Neural progenitor cell (in vitro differentiated cells): ENCODE results near the gene NF1. TPM values are rescaled to one million over a fixed set of nuclear protein-coding genes. Genes with fewer than 3 reads are reported as not detected.

ENCODE experiments used
- DNase-seq: peaks from one replicate; pipeline ENCODE4 v3.0.0-alpha.2; 2016; ENCODE audit warnings: low spot score
- H2AFZ ChIP-seq: fragments of 200-600 bp; sonication (generic); replicated peaks from 2 replicates; pipeline ENCODE4 v1.6.1; 2016; ENCODE audit warnings: antibody characterized with exemption
- H3F3A ChIP-seq: fragments of 200-600 bp; sonication (generic); 2 replicates; pipeline ENCODE4 v1.6.1; 2016; ENCODE audit warnings: antibody characterized with exemption, low read depth
- H3K27ac ChIP-seq: fragments of 200-600 bp; sonication (generic); 2 replicates; pipeline ENCODE4 v1.5.1; 2016; ENCODE audit warnings: mild to moderate bottlenecking
- H3K27me3 ChIP-seq: fragments of 200-600 bp; sonication (generic); 2 replicates; pipeline ENCODE4 v1.6.1; 2016; ENCODE audit warnings: mild to moderate bottlenecking, moderate library complexity
- H3K36me3 ChIP-seq: fragments of 200-600 bp; sonication (generic); 2 replicates; pipeline ENCODE4 v1.5.1; 2016
- H3K4me1 ChIP-seq: fragments of 200-600 bp; sonication (generic); 2 replicates; pipeline ENCODE4 v1.6.1; 2016; ENCODE audit warnings: mixed run types
- H3K4me2 ChIP-seq: fragments of 200-600 bp; sonication (generic); 2 replicates; pipeline ENCODE4 v1.6.1; 2016
- H3K4me3 ChIP-seq: fragments of 200-600 bp; sonication (generic); 2 replicates; pipeline ENCODE4 v1.5.1; 2016
- H3K79me2 ChIP-seq: fragments of 200-600 bp; sonication (generic); 2 replicates; pipeline ENCODE4 v1.6.1; 2016; ENCODE audit warnings: low read depth
- H3K9ac ChIP-seq: fragments of 200-600 bp; sonication (generic); 2 replicates; pipeline ENCODE4 v1.6.1; 2016
- H3K9me3 ChIP-seq: fragments of 200-600 bp; sonication (generic); 2 replicates; pipeline ENCODE4 v1.5.1; 2016; ENCODE audit warnings: low read depth
- H4K20me1 ChIP-seq: fragments of 200-600 bp; sonication (generic); 2 replicates; pipeline ENCODE4 v1.6.1; 2016; ENCODE audit warnings: low read depth
- H3K27ac Mint-ChIP-seq: 3 replicates; pipeline ENCODE4 v1.8.0; 2021; ENCODE audit warnings: mixed read lengths
- H3K27me3 Mint-ChIP-seq: 2 replicates; pipeline ENCODE4 v1.8.0; 2022; ENCODE audit warnings: low read depth, mild to moderate bottlenecking, inconsistent platforms, moderate library complexity, mixed read lengths; ENCODE audit not compliant: insufficient read depth
- H3K36me3 Mint-ChIP-seq: 3 replicates; pipeline ENCODE4 v1.8.0; 2021; ENCODE audit warnings: mixed read lengths
- H3K4me1 Mint-ChIP-seq: 3 replicates; pipeline ENCODE4 v1.8.0; 2021; ENCODE audit warnings: mixed read lengths
- H3K4me3 Mint-ChIP-seq: 3 replicates; pipeline ENCODE4 v1.8.0; 2021; ENCODE audit warnings: mild to moderate bottlenecking, moderate library complexity, mixed read lengths
- H3K9me3 Mint-ChIP-seq: 3 replicates; pipeline ENCODE4 v1.8.0; 2020; ENCODE audit warnings: mixed read lengths
- CTCF ChIP-seq: fragments of 200-600 bp; sonication (generic); IDR thresholded peaks from 2 replicates; pipeline ENCODE4 v1.5.1; 2017; ENCODE audit warnings: antibody characterized with exemption, mild to moderate bottlenecking
- EZH2 ChIP-seq: fragments of 200-600 bp; sonication (generic); IDR thresholded peaks from 2 replicates; pipeline ENCODE4 v1.6.1; 2017; ENCODE audit warnings: antibody characterized with exemption, mild to moderate bottlenecking, moderate library complexity
- EZH2phosphoT487 ChIP-seq: fragments of 200-600 bp; sonication (generic); IDR thresholded peaks from 2 replicates; pipeline ENCODE4 v1.6.1; 2017; ENCODE audit warnings: antibody characterized with exemption
- total RNA-seq: library from RNA; depleted of rRNA; stranded (reverse); fragments of >200 nt; gene quantifications from 2 replicates; pipeline ENCODE4 v1.2.3, GENCODE V29; 2015; ENCODE audit warnings: low replicate concordance

The NF1 gene
- total RNA-seq, 1 donor from 2014 or later = 54.8 TPM

- H4K20me1 ChIP-seq = peaks cover 18% of the 10 kb centered on the region
- H3K27ac Mint-ChIP-seq = no peak overlapping the region
These were observed 38.2 kb downstream of the NF1 start for GRCh38 chr17:31132977-31133376.

GRCh38 chr17:31134576-31134975 lies 39.8 kb downstream of the NF1 start:
- Histone ChIP-seq H3K9me3 (no peaks in the 10 kb centered on the region), H3K79me2 (peaks cover 89% of the 10 kb centered on the region), H2AFZ (no peak overlapping the region), H3K4me2 (no peak overlapping the region), H3F3A (no peaks in the 10 kb centered on the region), H3K4me1 (peaks cover 9% of the 10 kb centered on the region), H3K27me3 (no peaks in the 10 kb centered on the region), H3K36me3 (no peaks in the 10 kb centered on the region), H4K20me1 (peaks cover 11% of the 10 kb centered on the region), H3K4me3 (no peak overlapping the region), H3K9ac (no peak overlapping the region), H3K27ac (no peak overlapping the region)
- Mint-ChIP-seq H3K36me3 (peaks cover 45% of the 10 kb centered on the region), H3K4me1 (peaks cover 4% of the 10 kb centered on the region), H3K27ac (no peak overlapping the region), H3K9me3 (peaks cover 26% of the 10 kb centered on the region), H3K4me3 (no peak overlapping the region), H3K27me3 (no peaks in the 10 kb centered on the region)
- TF ChIP-seq EZH2phosphoT487 (no peak), EZH2 (no peak)
- DNase-seq = no peak

More at GRCh38 chr17:31132977-31133376, 38.2 kb downstream of the NF1 start:
- Histone ChIP-seq H3K36me3 (no peaks in the 10 kb centered on the region), H3K4me2 (no peak overlapping the region), H2AFZ (no peak overlapping the region), H3K4me3 (no peak overlapping the region), H3K9me3 (no peaks in the 10 kb centered on the region), H3K27ac (no peak overlapping the region), H3K9ac (no peak overlapping the region), H3K27me3 (no peaks in the 10 kb centered on the region), H3K4me1 (peaks cover 8% of the 10 kb centered on the region), H3K79me2 (peaks cover 93% of the 10 kb centered on the region), H3F3A (no peaks in the 10 kb centered on the region)
- Mint-ChIP-seq H3K9me3 (peaks cover 29% of the 10 kb centered on the region), H3K27me3 (no peaks in the 10 kb centered on the region), H3K4me3 (no peak overlapping the region), H3K36me3 (peaks cover 46% of the 10 kb centered on the region), H3K4me1 (peaks cover 4% of the 10 kb centered on the region)
- no peak for TF ChIP-seq EZH2
- no peak for TF ChIP-seq CTCF
- no peak for TF ChIP-seq EZH2phosphoT487
- DNase-seq = no peak

- Histone ChIP-seq H3K4me1 (peaks cover 9% of the 10 kb centered on the region), H3K4me2 (no peak overlapping the region), H3K9ac (no peak overlapping the region), H2AFZ (no peak overlapping the region), H3K9me3 (no peaks in the 10 kb centered on the region), H3K27me3 (no peaks in the 10 kb centered on the region), H3K27ac (no peak overlapping the region), H3K36me3 (no peaks in the 10 kb centered on the region), H3K4me3 (no peak overlapping the region), H4K20me1 (peaks cover 8% of the 10 kb centered on the region), H3F3A (no peaks in the 10 kb centered on the region), H3K79me2 (peaks cover 88% of the 10 kb centered on the region)
- Mint-ChIP-seq H3K4me1 (peaks cover 3% of the 10 kb centered on the region), H3K27ac (no peak overlapping the region), H3K36me3 (peaks cover 47% of the 10 kb centered on the region), H3K27me3 (no peaks in the 10 kb centered on the region), H3K4me3 (no peak overlapping the region), H3K9me3 (peaks cover 22% of the 10 kb centered on the region)
- no peak for DNase-seq
- no peak for TF ChIP-seq EZH2phosphoT487
- TF ChIP-seq CTCF = no peak
- no peak for TF ChIP-seq EZH2
These were observed 41.5 kb downstream of the NF1 start for GRCh38 chr17:31136319-31136718.

- TF ChIP-seq CTCF (no peak), EZH2phosphoT487 (no peak), EZH2 (no peak)
- peaks cover 4% of the 10 kb centered on the region for H3K27me3 Mint-ChIP-seq
- peaks cover 6% of the 10 kb centered on the region for H4K20me1 ChIP-seq
- no peaks in the 10 kb centered on the region for H3K27me3 ChIP-seq
- no peak overlapping the region for H3K9ac ChIP-seq
- H3K9me3 Mint-ChIP-seq = peaks cover 22% of the 10 kb centered on the region
- no peaks in the 10 kb centered on the region for H3K9me3 ChIP-seq
- peaks cover 88% of the 10 kb centered on the region for H3K79me2 ChIP-seq
- DNase-seq = no peak
- H3F3A ChIP-seq = peaks cover 9% of the 10 kb centered on the region
- H3K4me2 ChIP-seq = no peak overlapping the region
- no peak overlapping the region for H3K27ac ChIP-seq
- H3K27ac Mint-ChIP-seq = no peak overlapping the region
- H3K4me3 ChIP-seq = no peak overlapping the region
- no peak overlapping the region for H2AFZ ChIP-seq
- H3K4me1 Mint-ChIP-seq = peaks cover 6% of the 10 kb centered on the region
- H3K36me3 Mint-ChIP-seq = peaks cover 51% of the 10 kb centered on the region
- peaks cover 18% of the 10 kb centered on the region for H3K4me1 ChIP-seq
- H3K4me3 Mint-ChIP-seq = no peak overlapping the region
- H3K36me3 ChIP-seq = no peaks in the 10 kb centered on the region
These were observed 45.3 kb downstream of the NF1 start for GRCh38 chr17:31140111-31140510.
